ENCODE measurements around the gene CDADC1.

The CDADC1 gene

DNA sequence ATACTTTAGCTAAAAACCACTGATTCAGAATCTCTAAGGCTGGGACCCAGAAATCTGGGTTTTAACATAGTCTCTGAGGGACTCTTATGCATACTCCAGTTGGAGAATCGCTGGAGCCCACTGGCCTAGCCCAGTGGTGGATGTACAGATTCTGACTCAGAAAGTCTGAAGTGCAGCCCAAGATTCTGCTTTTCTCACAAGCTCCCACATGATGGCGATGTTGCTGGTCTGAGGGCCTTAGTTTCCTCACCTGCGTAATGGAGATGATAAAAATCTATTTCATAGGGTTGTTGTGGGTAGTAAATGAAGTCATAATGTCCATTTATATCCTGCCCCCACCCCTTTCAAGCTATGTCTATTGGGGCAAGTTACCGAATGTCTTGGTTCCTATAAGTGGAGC is 7.7 kb upstream of the CDADC1 start:
- TF ChIP-seq ZFX (IDR thresholded peaks at IDR 0.05) = no peak
- TF ChIP-seq, protein P1, sequence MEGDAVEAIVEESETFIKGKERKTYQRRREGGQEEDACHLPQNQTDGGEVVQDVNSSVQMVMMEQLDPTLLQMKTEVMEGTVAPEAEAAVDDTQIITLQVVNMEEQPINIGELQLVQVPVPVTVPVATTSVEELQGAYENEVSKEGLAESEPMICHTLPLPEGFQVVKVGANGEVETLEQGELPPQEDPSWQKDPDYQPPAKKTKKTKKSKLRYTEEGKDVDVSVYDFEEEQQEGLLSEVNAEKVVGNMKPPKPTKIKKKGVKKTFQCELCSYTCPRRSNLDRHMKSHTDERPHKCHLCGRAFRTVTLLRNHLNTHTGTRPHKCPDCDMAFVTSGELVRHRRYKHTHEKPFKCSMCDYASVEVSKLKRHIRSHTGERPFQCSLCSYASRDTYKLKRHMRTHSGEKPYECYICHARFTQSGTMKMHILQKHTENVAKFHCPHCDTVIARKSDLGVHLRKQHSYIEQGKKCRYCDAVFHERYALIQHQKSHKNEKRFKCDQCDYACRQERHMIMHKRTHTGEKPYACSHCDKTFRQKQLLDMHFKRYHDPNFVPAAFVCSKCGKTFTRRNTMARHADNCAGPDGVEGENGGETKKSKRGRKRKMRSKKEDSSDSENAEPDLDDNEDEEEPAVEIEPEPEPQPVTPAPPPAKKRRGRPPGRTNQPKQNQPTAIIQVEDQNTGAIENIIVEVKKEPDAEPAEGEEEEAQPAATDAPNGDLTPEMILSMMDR (conservative IDR thresholded peaks at IDR 0.05) = peak; percentile 62
- no peak overlapping the region for H3K27ac ChIP-seq

DNA sequence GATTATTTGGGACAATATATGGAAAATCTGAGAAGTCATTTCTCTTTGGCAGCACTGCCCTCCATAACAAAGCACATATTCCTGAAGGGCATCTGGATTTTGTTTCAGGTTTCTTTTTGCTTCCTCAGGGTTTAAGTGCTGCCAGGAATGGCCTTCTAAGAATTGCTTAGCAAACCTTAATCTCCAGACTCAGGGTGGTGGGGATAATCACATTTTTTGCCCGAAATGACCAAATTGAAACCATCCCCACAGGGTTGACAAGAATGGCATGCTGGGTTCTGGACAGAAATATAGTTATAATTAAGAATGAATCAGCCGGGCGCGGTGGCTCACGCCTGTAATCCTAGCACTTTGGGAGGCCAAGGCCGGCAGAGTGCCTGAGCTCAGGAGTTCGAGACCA is 6.4 kb upstream of the CDADC1 start:
- H3K27ac ChIP-seq = no peak overlapping the region
- TF ChIP-seq ZFX (IDR thresholded peaks at IDR 0.05) = no peak
- TF ChIP-seq, protein P1 (conservative IDR thresholded peaks at IDR 0.05) = no peak

DNA sequence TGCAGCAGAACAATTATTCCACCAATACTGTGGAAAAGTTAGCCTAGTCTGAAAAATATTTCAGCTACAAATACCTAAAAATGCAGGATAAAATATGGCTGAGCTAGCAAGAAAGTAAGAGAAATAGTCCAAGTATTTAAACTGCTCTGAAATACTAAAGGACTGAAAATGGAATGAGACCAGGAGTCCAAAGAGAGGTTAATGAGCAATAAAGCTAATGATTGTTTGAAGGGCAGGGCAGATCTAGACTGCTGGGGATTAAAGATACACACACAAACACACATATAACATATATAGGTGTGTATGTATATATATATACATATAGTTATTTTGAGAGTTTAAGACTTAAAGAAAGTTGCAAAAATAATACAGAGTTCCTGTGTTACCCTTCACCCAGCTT is 2.6 kb upstream of the CDADC1 start:
- TF ChIP-seq, protein P1 (conservative IDR thresholded peaks at IDR 0.05) = no peak
- TF ChIP-seq ZFX (IDR thresholded peaks at IDR 0.05) = no peak
- H3K27ac ChIP-seq = no peak overlapping the region

DNA sequence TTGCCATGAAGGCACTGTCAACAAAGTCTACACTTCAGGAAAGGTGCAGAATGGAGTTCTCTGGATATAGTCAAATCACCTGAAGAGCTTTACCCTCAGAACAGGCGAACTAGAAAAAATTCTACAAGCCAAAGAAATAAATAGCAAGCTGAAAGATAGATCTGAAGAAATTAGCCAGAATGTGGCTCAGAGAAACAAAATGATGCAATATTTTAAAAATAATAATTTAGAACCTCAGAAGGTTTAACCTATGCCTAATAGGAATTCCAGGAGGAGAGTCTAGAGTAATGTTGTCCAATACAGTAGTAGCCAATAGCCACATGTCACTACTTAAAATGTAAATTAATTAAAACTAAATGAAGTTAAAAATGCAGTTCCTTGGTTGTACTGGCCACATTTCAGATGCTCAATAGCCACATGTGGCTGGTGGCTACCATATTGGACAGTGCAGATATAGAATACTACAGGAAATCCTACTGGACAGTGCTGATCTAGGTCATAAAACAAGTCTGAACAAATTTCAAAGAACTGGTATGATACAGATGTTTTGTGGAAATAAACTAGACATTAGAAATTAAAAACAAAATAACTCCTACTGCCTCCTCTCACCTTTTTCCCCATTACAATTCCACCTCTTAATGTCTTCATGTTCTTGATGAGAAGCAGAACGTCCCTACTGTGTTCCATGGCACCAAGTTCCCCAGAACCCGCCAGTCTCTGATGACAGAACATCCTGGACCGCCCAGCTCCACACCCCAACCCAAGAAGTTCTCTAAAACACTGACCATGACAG is 679 bp upstream of the CDADC1 start:
- H3K27ac ChIP-seq = peak overlapping the region; percentile 81
- no peak for TF ChIP-seq ZFX (IDR thresholded peaks at IDR 0.05)
- TF ChIP-seq, protein P1 (conservative IDR thresholded peaks at IDR 0.05) = no peak

DNA sequence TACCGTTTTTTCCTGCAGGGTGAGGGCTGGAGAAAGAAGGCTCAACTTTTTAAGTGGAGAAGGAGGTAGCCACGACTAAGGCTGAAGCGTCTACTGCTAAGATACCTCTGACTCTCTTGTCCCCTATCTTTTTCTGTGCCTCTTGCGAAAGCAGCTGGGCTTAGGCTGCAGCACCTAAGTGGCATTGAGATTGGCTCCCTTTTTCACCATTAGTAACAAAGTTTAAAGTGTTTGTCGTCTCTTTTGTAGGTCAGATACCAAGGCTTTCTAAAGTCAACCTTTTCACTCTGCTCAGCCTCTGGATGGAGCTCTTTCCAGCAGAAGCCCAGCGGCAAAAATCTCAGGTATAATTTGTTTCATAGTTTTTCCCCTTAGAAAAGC is 887 bp downstream of the CDADC1 start:
- TF ChIP-seq, protein P1 (conservative IDR thresholded peaks at IDR 0.05) = peak; percentile 41
- no peak for TF ChIP-seq ZFX (IDR thresholded peaks at IDR 0.05)
- peak overlapping the region; percentile 81 for H3K27ac ChIP-seq

DNA sequence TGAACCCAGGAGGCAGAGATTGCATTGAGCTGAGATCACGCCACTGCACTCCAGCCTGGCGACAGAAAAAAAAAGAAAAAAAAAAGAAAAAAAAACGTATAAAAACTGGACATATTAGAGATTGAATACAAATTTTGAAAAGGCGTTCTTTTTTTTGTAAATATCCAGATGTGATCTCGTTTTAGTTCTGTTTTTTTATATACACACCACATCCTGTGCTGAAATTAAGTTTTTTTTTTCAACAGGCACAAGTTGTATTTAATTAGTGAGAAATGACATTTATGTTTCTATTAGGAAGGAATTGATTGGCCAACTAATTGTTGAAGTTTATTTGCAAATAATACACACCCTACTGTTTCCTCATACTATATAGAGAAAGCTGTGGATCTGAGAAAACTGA is 3.6 kb downstream of the CDADC1 start:
- no peak overlapping the region for H3K27ac ChIP-seq
- TF ChIP-seq, protein P1 (conservative IDR thresholded peaks at IDR 0.05) = no peak
- no peak for TF ChIP-seq ZFX (IDR thresholded peaks at IDR 0.05)

DNA sequence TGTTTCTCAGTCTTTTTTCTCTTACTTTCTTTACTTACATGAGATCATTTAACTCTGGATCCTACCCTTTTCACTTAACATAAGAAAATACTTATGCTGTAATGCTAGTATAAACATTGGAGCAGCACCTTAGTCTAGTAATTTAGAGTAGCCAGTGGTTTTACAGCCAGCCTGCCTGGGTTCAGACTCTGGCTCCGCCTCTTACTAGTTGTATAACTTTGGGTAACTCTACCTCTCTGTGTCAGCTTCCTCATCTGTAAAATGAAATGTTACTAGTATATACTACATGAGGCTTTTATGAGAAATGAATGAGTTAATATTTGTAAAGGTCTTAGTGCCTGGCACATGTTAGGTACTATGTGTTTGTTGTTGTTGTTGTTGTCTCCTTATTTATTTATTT is 5.6 kb downstream of the CDADC1 start:
- no peak overlapping the region for H3K27ac ChIP-seq
- TF ChIP-seq, protein P1 (conservative IDR thresholded peaks at IDR 0.05) = no peak
- TF ChIP-seq ZFX (IDR thresholded peaks at IDR 0.05) = no peak
